Trophoblast cell (in vitro differentiated cells and primary cell): ENCODE results near the gene DCAF8L2.
"Not testable (repeated sequence)": the region's sequence is repeated elsewhere in the genome, so short reads cannot be mapped to it uniquely, and the experiment has no call there.

Source experiments
- DNase-seq, 2 donors: peaks; one replicate each; pipeline ENCODE4 v3.0.0-alpha.2; 2016
- H2AFZ ChIP-seq: 2 replicates; pipeline ENCODE4 v1.6.1; 2013; ENCODE audit warnings: low read length, moderate library complexity, mild to moderate bottlenecking; ENCODE audit not compliant: insufficient read depth, poor library complexity
- H2AK5ac ChIP-seq: 2 replicates; pipeline ENCODE4 v1.6.1; 2013; ENCODE audit warnings: mild to moderate bottlenecking, low read length
- H2BK120ac ChIP-seq: 2 replicates; pipeline ENCODE4 v1.6.1; 2013; ENCODE audit warnings: low read length, mild to moderate bottlenecking, moderate library complexity; ENCODE audit not compliant: insufficient read depth, poor library complexity
- H2BK12ac ChIP-seq: 2 replicates; pipeline ENCODE4 v1.6.1; 2013; ENCODE audit warnings: mild to moderate bottlenecking, low read length, moderate library complexity
- H2BK5ac ChIP-seq: 2 replicates; pipeline ENCODE4 v1.6.1; 2013; ENCODE audit warnings: low read length, low read depth, moderate library complexity, mild to moderate bottlenecking; ENCODE audit not compliant: poor library complexity
- H3K14ac ChIP-seq: 2 replicates; pipeline ENCODE4 v1.6.1; 2013; ENCODE audit warnings: mild to moderate bottlenecking, low read length
- H3K18ac ChIP-seq: 2 replicates; pipeline ENCODE4 v1.6.1; 2013; ENCODE audit warnings: mild to moderate bottlenecking, low read length
- H3K23ac ChIP-seq: 2 replicates; pipeline ENCODE4 v1.6.1; 2013; ENCODE audit warnings: low read length
- H3K27ac ChIP-seq: 2 replicates; pipeline ENCODE4 v1.5.1; 2013; ENCODE audit warnings: low read depth, mild to moderate bottlenecking, inconsistent platforms, low read length, moderate library complexity
- H3K27me3 ChIP-seq: 2 replicates; pipeline ENCODE4 v1.6.1; 2013; ENCODE audit warnings: inconsistent platforms, mild to moderate bottlenecking, low read length, moderate library complexity; ENCODE audit not compliant: insufficient read depth
- H3K36me3 ChIP-seq, 2 experiments: 1 replicate in 1 of 2; 2 replicates in 1 of 2; pipeline ENCODE4 v1.6.1; 2013; ENCODE audit warnings: low read length in 2 of 2, mild to moderate bottlenecking in 2 of 2, moderate library complexity in 1 of 2; ENCODE audit not compliant: insufficient read depth in 2 of 2, control insufficient read depth in 1 of 2
- H3K4ac ChIP-seq: 2 replicates; pipeline ENCODE4 v1.6.1; 2013; ENCODE audit warnings: low read depth, mild to moderate bottlenecking, low read length, moderate library complexity
- H3K4me1 ChIP-seq, 2 experiments: 1 replicate in 1 of 2; 2 replicates in 1 of 2; pipeline ENCODE4 v1.6.1; 2013; ENCODE audit warnings: low read length in 2 of 2, mild to moderate bottlenecking in 2 of 2, moderate library complexity in 1 of 2; ENCODE audit not compliant: insufficient read depth in 2 of 2, control insufficient read depth in 1 of 2
- H3K4me2 ChIP-seq: 2 replicates; pipeline ENCODE4 v1.6.1; 2013; ENCODE audit warnings: inconsistent platforms, mild to moderate bottlenecking, low read length, moderate library complexity
- H3K4me3 ChIP-seq: 2 replicates; pipeline ENCODE4 v1.5.1; 2013; ENCODE audit warnings: mild to moderate bottlenecking, low read depth, low read length, inconsistent platforms
- H3K79me1 ChIP-seq: one replicate; pipeline ENCODE4 v1.6.1; 2013; ENCODE audit warnings: low read length
- H3K79me2 ChIP-seq: 2 replicates; pipeline ENCODE4 v1.6.1; 2013; ENCODE audit warnings: low read length, mild to moderate bottlenecking; ENCODE audit not compliant: control insufficient read depth, insufficient read depth, poor library complexity
- H3K9ac ChIP-seq: 2 replicates; pipeline ENCODE4 v1.6.1; 2013; ENCODE audit warnings: mild to moderate bottlenecking, low read length
- H3K9me3 ChIP-seq: 2 replicates; pipeline ENCODE4 v1.6.1; 2013; ENCODE audit warnings: low read depth, mild to moderate bottlenecking, control low read depth, inconsistent platforms, low read length; ENCODE audit not compliant: insufficient read depth
- H4K12ac ChIP-seq: 2 replicates; pipeline ENCODE4 v1.6.1; 2013; ENCODE audit warnings: low read depth, mild to moderate bottlenecking, low read length, moderate library complexity
- H4K8ac ChIP-seq: 2 replicates; pipeline ENCODE4 v1.6.1; 2013; ENCODE audit warnings: low read depth, mild to moderate bottlenecking, low read length, moderate library complexity
- H4K91ac ChIP-seq: one replicate; pipeline ENCODE4 v1.6.1; 2013; ENCODE audit warnings: low read depth, mild to moderate bottlenecking, low read length, moderate library complexity
- WGBS: extraction: QIAGEN DNeasy Blood & Tissue Kit; methylation state at CpG from one replicate; pipeline ENCODE4 v1.1.7; 2013; ENCODE audit warnings: missing lambda C conversion rate; ENCODE audit not compliant: insufficient read length, insufficient coverage; ENCODE audit errors: extremely low coverage; 5-methylcytosine and 5-hydroxymethylcytosine counted together

DCAF8L2 gene

GRCh38 chrX:27731962-27732361 is 141.8 kb downstream of the DCAF8L2 start:
- H3K79me1 ChIP-seq = no peaks in the 10 kb centered on the region
- no peak overlapping the region for H2AFZ ChIP-seq
- H3K9ac ChIP-seq = no peak overlapping the region
- no peak overlapping the region for H4K8ac ChIP-seq
- no peak overlapping the region for H2BK5ac ChIP-seq
- H2BK120ac ChIP-seq = no peak overlapping the region
- DNase-seq = no peak
- no peaks in the 10 kb centered on the region for H3K36me3 ChIP-seq
- no peak overlapping the region for H3K18ac ChIP-seq
- no peaks in the 10 kb centered on the region for H3K27me3 ChIP-seq
- H2AK5ac ChIP-seq = no peak overlapping the region
- H3K4me3 ChIP-seq = no peak overlapping the region
- no peaks in the 10 kb centered on the region for H3K4me1 ChIP-seq
- H3K14ac ChIP-seq = no peak overlapping the region
- H4K12ac ChIP-seq = no peak overlapping the region
- no peaks in the 10 kb centered on the region for H3K79me2 ChIP-seq
- no peak overlapping the region for H3K23ac ChIP-seq
- H3K9me3 ChIP-seq = no peaks in the 10 kb centered on the region
- no peak overlapping the region for H4K91ac ChIP-seq
- no peak overlapping the region for H3K27ac ChIP-seq
- H3K4me2 ChIP-seq = no peak overlapping the region
- no CpG with 5 or more reads among the region's 5 CpGs for WGBS
- H2BK12ac ChIP-seq = no peak overlapping the region
- H3K4ac ChIP-seq = no peak overlapping the region

- no peak overlapping the region for H2AFZ ChIP-seq
- H3K9me3 ChIP-seq = no peaks in the 10 kb centered on the region
- no peak overlapping the region for H3K4ac ChIP-seq
- no peak overlapping the region for H2BK5ac ChIP-seq
- DNase-seq = no peak
- no peak overlapping the region for H4K12ac ChIP-seq
- H2AK5ac ChIP-seq = no peak overlapping the region
- no peaks in the 10 kb centered on the region for H3K79me1 ChIP-seq
- no peak overlapping the region for H3K9ac ChIP-seq
- no peak overlapping the region for H4K91ac ChIP-seq
- no peak overlapping the region for H2BK120ac ChIP-seq
- H3K14ac ChIP-seq = no peak overlapping the region
- H3K36me3 ChIP-seq = no peaks in the 10 kb centered on the region
- H3K23ac ChIP-seq = no peak overlapping the region
- no peak overlapping the region for H3K4me2 ChIP-seq
- no peak overlapping the region for H3K27ac ChIP-seq
- no peaks in the 10 kb centered on the region for H3K79me2 ChIP-seq
- no peaks in the 10 kb centered on the region for H3K4me1 ChIP-seq
- no peak overlapping the region for H2BK12ac ChIP-seq
- H3K18ac ChIP-seq = no peak overlapping the region
- H4K8ac ChIP-seq = no peak overlapping the region
- H3K27me3 ChIP-seq = no peaks in the 10 kb centered on the region
- no peak overlapping the region for H3K4me3 ChIP-seq
- no CpG with 5 or more reads among the region's 3 CpGs for WGBS
Observed at GRCh38 chrX:27735914-27736313, 145.8 kb downstream of the DCAF8L2 start.

GRCh38 chrX:27740933-27741332 is 150.8 kb downstream of the DCAF8L2 start:
- Histone ChIP-seq H3K4me1 (no peaks in the 10 kb centered on the region), H3K79me1 (no peaks in the 10 kb centered on the region), H3K9ac (no peak overlapping the region), H4K12ac (no peak overlapping the region), H2BK5ac (no peak overlapping the region), H3K18ac (no peak overlapping the region), H3K23ac (no peak overlapping the region), H3K36me3 (no peaks in the 10 kb centered on the region), H3K14ac (no peak overlapping the region), H3K79me2 (no peaks in the 10 kb centered on the region), H3K9me3 (no peaks in the 10 kb centered on the region), H3K27ac (no peak overlapping the region), H3K4ac (no peak overlapping the region), H4K8ac (no peak overlapping the region), H3K4me2 (no peak overlapping the region), H3K4me3 (no peak overlapping the region), H2BK12ac (no peak overlapping the region), H2AK5ac (no peak overlapping the region), H2BK120ac (no peak overlapping the region), H3K27me3 (no peaks in the 10 kb centered on the region), H2AFZ (no peak overlapping the region), H4K91ac (no peak overlapping the region)
- WGBS = no CpG with 5 or more reads among the region's 5 CpGs
- no peak for DNase-seq

- not testable (repeated sequence) for H2AK5ac ChIP-seq, H2BK5ac ChIP-seq, H4K12ac ChIP-seq, H3K4ac ChIP-seq, H3K4me1 ChIP-seq, H2BK120ac ChIP-seq, H3K23ac ChIP-seq, H3K18ac ChIP-seq, H3K4me2 ChIP-seq, H3K27ac ChIP-seq, H3K4me3 ChIP-seq, H3K14ac ChIP-seq, H4K91ac ChIP-seq, H2AFZ ChIP-seq, H2BK12ac ChIP-seq, H3K9ac ChIP-seq, H3K27me3 ChIP-seq, H3K9me3 ChIP-seq, DNase-seq, H3K79me1 ChIP-seq, H4K8ac ChIP-seq, H3K36me3 ChIP-seq, H3K79me2 ChIP-seq
- no CpG with 5 or more reads among the region's 9 CpGs for WGBS
Observed at GRCh38 chrX:27743521-27743920, 153.4 kb downstream of the DCAF8L2 start.
